ENCODE data around the gene TAF7L.
"Not testable (repeated sequence)": the region's sequence is repeated elsewhere in the genome, so short reads cannot be mapped to it uniquely, and the experiment has no call there.

The TAF7L gene, protein sequence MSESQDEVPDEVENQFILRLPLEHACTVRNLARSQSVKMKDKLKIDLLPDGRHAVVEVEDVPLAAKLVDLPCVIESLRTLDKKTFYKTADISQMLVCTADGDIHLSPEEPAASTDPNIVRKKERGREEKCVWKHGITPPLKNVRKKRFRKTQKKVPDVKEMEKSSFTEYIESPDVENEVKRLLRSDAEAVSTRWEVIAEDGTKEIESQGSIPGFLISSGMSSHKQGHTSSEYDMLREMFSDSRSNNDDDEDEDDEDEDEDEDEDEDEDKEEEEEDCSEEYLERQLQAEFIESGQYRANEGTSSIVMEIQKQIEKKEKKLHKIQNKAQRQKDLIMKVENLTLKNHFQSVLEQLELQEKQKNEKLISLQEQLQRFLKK

DNA sequence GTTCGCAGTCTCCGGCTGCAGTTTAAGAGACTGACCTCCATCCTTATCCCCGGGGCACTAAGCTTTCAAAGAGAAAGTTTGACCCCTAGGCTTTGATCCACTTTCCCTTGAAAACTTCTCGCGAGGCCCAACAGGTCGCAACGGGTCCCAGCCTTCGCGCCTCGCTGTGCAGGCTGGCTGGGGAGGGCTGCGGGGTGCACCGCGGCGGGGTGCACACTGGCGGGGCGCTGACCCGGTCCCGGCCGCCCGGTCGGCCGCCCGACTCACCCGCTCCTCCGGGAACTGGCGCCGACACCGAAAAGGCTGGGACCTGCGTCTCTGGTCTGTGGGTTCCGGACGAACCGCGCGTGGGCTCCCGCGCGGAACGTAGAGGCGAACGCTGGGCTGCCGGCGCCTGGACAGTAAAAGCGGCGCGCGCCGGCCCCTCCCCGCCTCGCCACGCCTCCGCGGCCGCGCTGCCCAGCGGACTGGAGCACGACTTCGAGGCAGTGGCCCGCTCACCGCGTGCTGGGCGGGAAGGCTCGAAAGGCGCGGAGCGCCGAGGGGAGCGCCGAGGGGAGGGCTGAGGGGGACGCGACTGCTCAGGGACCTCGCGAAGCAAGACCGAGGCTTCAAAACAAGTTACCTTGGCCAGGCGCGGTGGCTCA is at the start of gene TAF7L:
TAF7L (minus strand) TSS at position 378 of the 647 bp plus-strand sequence. CDS start 3,791 bp downstream, outside the sequence.
- no peak for DNase-seq

DNA sequence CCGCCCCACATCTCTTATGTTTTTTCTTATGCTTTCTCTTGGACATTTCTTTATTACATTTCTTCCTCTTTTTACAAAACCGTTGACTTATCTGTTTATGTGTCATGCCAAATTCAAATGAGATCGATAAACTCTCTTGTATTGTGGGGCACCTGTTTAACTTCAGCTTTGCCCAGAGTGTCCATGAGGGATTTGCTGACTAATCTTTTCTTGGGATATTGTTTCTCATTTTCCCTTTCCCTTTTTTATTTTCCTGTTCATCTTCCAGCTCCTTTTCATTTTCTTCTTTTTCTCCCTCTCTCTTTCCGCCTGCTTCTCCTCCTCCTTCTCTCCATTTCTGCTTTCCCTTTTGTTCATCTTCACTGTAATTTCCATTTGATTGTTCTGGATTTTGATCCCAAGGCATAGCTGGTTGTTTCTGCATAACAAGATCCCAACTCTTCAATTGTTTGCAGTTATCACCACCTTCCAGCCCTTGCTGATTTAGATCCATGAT is 46.7 kb upstream of the TAF7L start:
- no peak for DNase-seq

DNA sequence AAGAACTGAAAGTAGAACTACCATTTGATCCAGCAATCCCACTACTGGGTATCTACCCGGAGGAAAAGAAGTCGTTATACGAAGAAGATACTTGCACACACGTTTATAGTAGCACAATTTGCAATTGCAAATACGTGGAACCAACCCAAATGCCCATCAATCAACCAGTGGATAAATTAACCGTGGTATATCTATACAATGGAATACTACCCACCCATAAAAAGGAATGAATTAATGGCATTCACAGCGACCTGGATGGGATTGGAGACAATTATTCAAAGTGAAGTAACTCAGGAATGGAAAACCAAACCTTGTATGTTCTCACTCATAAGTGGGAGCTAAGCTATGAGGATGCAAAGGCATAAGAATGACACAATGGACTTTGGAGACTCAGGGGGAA is 43.2 kb upstream of the TAF7L start:
- DNase-seq: not testable (repeated sequence)

DNA sequence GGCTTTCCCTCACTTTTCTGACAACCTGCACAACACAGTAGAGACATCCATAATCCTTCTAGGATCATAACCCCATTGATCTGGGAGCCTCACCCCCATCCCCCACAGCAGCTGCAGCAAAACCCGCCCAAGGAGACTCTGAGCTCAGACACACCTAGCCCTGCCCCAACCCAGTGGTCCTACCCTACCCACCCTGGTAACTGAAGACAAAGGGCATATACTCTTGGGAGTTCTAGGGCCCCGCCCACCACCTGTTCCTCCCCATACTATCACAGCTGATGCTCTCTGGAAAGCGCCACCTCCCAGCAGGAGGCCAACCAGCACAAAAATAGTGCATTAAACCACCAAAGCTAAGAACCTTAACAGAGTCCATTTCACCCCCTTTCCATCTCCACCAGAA is 35.5 kb upstream of the TAF7L start:
- not testable (repeated sequence) for DNase-seq

DNA sequence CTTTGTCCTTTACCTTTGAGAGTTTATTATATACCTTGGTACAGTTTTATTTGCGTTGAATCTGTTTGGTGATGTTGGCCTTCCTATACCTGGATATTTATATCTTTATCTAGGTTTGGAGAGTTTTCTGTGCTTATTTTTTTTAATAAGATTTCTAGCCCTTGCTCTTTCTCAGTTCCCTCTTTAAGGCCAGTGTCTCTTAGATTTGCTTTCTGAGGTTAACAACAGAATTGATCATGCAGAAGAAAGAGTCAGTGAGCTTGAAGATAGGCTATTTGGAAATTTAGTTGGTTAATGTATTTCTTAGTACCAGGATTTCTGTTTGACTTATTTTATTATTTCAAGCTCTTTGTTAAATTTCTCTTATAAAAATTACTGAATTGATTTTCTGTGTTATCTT is 12.7 kb upstream of the TAF7L start:
- no peak for DNase-seq

DNA sequence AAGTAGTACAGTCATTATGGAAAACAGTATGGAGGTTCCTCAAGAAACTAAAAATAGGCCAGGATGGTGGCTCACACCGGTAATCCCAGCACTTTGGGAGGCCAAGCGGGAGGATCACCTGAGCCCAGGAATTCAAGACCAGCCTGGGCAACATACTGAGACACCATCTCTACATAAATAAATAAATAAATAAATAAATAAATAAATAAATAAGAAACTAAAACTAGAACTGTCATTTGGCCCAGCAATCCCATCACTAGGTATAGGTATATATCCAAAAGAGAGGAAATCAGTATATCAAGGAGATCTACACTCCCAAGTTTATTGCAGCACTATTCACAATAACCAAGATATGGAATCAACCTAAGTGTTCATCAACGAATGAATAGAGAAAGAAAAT is 4.5 kb upstream of the TAF7L start:
- not testable (repeated sequence) for DNase-seq

DNA sequence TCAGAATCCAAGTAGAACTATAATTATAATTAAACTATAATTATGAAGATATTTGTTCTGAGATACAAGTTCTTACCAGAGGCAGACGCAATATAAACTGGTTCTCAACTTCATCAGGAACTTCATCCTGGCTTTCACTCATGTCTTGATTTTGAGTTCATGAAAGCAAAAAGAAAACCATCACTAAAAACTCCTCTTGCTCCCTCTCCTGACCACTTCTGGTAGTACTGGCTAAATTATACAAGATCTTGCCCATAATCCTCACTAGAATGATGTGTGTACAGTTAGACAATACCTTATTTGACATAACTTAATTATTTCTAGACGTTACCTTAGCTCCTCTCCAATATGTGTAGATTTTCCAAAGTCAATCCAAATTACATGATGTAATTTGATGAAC is 3.7 kb downstream of the TAF7L start:
- no peak for DNase-seq

DNA sequence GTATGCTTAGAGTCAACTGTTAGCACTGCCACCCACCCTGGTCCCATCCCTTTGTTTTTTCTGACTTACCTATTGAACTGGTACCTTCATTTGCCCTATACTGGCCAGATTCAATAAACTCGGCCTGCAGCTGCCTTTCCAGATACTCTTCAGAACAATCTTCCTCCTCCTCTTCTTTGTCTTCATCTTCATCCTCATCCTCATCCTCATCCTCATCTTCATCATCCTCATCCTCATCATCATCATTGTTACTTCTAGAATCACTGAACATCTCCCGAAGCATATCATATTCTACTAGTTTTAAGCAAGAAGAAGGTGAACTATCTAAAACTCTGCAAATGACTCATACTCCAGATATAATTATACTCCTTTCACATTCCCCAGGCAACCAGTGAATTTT is 14.9 kb downstream of the TAF7L start:
- DNase-seq: no peak

DNA sequence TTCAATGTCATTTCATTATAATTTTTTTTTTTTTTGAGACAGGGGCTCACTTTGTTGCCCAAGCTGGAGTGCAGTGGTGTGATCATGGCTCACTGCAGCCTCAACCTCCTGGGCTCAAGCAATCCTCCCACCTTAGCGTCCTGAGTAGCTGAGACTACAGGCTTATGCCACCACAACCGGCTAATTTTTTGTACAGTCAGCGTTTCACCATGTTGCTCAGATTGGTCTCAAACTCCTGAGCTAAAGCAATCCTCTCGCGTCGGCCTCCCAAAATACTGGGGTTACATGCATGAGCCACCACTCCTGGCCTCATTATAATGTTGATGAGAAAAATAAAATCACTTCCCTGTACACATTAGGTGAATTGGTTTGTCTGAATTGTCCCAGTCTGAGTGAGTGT is 16.9 kb downstream of the TAF7L start:
- DNase-seq: no peak

DNA sequence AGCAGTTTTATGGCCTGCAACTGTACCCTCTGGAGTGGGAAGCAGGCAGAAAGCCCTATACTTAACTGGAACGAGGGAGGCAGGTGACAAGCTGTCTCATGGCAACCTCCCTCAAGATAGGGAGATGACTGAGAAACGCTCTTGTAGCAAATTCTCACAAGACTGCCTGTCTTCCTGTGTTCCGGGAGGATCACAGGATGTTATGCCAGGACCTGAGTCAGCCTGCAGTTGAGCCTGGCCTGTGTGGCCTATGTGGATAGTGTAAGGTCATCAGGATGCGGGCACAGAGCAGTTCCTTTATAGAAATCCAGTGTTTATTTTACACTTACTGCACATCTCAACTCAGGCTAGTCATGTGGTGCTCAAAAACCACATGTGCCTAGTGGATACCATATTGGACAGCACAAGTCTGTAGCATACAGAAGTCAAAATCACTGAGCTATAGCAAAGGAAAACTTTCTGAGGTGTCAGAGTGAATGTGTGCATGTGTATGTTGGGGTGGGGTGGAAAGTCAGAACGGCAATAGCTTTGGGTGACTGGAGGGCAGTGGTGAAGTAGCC is 25.2 kb downstream of the TAF7L start:
- DNase-seq: no peak

DNA sequence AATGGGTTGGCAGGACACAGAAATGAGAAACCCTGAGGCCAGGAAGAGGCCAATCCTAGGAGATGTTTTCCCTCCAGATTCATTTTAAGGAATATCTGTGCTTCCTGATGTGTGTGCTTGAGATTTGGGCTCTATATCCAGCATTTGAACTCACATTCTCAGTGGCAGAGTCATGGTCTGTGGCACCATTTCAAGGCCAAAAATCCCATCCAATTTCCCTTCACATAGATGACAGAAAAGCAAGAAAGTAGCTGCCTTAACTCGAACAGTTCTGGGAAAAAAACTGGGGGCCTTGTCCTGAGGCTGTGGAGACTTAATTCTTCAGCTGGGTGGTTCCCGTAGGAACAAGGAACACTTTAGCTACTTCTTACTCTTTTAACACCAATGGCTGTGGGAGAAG is 27.4 kb downstream of the TAF7L start:
- no peak for DNase-seq

DNA sequence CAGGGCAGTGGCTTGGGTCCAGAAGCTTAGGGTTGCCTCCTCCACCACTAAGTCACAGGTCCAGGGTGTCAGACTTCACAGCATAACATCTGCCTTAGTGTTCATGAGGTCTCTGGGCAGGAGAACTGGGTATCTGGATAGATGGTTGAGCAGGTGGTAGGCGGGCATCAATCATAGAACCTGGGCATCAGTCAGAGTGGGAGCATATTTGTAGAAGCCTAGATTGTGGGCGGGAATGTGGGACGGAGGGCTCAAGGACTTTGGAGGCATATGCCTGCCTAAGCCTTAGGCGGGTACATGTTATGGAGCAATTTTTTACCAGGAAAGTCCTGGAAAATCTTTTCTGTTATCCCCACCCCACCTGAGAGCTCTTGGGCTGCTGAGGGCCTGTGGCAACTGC is 28.5 kb downstream of the TAF7L start:
- DNase-seq: no peak

DNA sequence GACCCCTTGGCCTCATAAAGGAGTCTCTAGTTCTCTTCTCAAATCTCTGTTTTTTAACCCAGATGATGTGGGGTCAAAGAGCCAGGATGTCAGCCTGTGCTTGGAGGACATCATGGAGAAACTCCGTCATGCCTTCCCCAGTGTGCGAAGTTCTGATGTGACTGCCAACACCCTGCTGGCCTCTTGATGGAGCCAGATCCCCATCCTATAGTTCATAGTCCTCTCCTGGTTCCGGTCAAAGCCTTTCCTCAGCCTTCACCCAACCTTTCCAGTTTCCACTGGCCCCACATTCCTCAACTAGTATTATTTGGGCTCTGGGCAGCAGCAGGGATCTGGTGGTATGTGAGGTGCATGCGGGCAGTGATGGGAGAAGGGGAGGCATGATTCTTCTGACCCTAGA is 30.7 kb downstream of the TAF7L start:
- DNase-seq: no peak

DNA sequence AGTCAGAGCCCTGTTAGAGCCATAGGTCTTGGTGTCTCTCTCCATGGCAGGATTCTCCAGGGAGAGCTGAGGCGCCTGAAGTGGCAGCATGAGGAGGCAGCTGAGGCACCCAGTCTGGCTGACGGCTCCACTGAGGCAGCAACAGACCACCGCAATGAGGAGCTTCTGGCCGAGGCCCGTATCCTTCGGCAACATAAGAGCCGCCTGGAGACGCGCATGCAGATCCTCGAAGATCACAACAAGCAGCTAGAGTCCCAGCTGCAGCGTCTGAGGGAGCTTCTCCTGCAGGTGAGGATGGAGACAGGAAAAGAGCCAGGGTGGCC is 32.9 kb downstream of the TAF7L start:
- DNase-seq: no peak

DNA sequence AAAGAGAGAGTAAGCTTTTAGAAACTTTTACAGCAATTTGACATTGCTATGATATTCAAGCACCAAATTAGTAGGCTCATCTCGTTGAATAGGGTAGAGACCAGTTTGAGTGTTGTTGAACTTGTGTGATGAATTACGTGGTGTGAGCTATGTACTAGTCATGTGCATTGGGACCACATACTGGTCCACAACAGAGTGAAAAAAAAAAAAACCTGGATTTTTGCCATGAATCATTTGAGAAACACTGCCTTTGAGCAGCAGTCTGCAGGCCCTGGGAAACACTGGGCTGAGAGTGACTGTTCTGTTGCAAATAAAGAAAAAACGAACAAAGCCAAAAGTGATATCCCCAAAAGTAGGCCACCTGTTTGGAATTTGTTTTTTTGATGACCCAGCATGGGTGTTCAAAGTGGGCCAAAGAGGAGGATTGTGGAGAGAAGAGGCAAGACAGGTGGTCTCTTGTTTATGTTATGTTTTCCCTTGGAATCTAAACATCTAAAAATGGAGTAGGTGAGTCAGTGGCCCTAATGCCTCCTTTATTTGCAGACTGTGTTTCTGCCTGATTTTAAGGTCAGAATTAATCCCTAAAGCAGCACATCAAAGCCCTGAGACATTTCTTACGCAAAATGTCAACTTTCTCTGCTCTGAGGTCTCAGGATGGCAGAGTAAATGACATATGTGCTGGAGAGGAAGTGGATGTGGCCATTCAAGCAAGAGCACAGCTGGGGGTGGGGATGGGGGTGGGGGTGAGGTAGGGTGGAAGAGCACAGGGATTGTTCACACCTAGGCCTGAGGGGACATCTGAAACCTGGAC is 33.5 kb downstream of the TAF7L start:
- DNase-seq: no peak

DNA sequence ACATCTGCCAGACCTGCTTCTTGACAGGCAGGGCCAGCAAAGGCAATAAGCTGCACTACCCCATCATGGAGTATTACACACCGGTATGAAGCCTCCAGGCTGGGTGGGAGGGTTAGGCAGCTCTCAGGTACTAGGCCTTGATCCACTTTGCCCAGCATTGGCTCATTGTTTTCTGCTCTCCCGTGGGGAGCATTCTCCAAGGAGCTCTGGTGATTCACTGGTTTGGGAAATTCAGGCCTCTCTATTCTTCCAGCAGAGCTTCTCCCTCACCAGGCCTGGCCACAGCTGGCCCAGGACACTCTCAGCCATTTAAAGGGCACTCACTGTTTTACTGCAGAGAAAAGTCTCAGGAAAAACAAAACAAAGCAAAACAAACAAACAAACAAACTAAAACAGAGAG is 38.5 kb downstream of the TAF7L start:
- no peak for DNase-seq

DNA sequence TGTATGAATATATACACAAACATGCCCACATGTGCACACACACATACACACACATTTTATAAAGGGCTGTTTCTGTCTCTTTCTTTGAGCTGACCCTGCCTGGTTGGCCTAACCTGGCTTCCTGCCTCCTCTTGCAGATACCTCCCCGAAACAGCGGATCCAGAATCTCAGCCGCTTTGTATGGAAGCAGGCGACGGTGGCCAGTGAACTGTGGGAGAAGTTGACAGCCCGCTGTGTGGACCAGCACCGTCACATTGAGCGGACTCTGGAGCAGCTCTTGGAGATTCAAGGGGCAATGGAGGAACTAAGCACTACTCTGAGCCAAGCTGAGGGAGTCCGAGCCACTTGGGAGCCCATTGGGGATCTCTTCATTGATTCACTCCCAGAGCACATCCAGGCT is 49.6 kb downstream of the TAF7L start:
- DNase-seq: no peak

DNA sequence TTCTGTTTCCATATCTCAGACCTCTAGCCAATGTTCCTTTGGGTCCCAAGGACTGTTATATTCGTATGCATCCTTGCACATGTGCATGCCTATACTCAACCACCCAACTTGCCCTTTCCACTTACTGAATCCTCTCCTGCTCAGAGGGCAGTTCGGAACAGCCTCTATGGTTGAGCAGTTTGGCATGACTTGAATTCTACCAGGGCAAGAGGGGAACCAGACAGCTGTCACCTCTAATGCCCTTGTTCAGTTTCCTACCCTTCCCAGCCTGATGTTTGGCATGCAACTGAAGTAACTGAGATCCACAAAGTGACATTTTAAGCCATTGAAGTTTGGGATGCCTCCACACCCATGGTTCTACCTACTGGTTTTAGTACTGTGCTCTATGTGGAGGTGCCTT is 54.1 kb downstream of the TAF7L start:
- DNase-seq: no peak

DNA sequence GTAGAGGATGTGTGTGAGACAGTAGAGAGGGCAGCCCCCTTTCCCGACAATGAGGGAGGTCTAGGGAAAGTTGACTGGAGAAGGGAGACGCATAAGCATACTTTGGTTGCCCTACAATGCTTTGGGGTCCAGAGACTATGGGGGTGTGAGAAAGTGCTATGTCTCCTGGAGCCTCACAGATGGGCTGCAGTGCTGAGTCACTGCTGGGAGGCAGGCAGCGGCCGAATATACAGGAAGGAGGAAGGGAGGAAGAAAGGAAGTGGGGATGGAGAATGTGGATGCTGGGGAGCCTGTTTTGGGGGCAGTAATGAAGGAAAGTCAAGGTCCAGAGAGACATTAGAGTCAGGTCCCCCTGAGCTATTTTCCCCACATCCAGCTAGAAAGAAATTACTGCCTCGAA is 58.8 kb downstream of the TAF7L start:
- DNase-seq: no peak

DNA sequence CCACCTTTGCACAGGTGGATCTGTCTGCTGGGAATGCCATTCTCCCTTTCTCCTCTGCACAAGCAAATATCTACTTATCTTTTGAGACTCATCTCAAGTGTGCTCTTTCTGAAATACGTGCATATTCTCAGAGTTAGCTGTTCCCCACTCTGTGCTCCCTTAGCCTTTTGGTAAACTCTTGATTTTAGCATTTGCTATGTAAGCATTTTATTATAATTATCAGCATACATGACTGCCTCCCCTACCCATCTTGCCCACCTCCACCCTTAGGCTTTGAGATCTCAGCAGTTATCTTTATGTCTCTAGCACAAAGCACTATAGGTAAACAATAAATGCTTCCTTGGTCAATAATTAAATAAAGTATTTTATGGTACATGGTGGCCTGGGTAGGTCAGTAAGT is 60.1 kb downstream of the TAF7L start:
- no peak for DNase-seq

DNA sequence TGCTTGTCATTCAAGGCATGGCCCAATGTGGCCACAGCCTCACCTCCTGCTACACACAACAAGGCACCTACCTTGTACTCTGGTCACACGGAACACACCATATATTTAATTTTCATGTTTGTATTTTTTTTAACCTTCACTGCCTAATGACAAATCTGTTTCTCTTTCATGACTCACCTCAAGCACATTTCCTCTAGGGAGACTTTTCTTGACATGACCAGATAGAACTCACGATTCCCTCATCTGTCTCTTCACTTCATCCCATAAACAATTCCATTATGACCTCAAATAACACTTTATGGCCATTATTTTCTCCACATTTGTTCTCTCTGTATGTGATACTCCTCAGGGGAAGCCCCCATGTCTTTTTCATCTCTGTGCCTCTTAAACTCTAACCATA is 60.5 kb downstream of the TAF7L start:
- no peak for DNase-seq

DNA sequence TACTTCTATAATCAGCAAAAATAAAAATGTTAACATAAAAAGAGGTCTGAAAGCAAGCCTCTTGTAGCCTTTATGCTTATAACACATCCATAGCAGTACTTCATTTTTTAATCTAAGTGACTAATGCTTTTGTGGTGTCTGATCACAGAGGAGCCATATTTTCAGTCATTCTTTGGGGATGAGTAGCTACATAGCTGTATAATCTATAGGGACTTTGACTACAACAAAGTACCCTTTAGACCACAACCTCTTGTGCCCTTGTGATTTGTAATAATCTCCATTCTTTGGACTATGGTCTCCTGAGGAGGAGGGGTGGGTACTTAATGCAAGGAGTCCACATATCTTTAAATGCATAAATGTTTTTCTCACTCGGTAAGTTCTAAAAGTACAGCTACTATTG is 62.0 kb downstream of the TAF7L start:
- DNase-seq: no peak

DNA sequence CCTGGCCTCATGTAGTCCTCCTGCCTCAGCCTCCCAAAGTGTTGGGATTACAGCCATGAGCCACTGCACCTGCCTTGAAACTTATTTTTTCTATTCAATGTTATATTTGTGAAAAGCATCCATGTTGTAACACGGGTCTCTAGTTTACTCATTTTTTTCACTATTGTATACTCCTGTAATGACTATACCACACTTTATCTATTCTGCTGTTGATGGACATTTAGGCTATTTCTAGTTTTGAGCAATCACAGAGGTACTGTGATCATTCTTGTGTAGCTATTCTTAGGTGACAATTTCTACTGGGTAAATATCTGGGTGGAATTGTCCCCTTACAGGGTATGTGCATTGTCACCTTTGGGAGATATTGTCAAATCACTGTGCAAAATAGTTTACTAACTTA is 67.9 kb downstream of the TAF7L start:
- DNase-seq: no peak

Measured in stimulated activated CD4-positive, alpha-beta T cell treated with anti-CD3 and anti-CD28 coated beads, Interleukin-12 subunit alpha, Interleukin-12 subunit beta, amount 100 ng/mL, for 4 hours (primary cell).